Dedifferentiated amniotic fluid mesenchymal stem cell (primary cell): ENCODE results near the gene CRIP1.

Experiments
- DNase-seq: peaks from one replicate; pipeline ENCODE4 v3.0.0-alpha.2; 2016; ENCODE audit errors: extremely low spot score

Gene CRIP1

DNA sequence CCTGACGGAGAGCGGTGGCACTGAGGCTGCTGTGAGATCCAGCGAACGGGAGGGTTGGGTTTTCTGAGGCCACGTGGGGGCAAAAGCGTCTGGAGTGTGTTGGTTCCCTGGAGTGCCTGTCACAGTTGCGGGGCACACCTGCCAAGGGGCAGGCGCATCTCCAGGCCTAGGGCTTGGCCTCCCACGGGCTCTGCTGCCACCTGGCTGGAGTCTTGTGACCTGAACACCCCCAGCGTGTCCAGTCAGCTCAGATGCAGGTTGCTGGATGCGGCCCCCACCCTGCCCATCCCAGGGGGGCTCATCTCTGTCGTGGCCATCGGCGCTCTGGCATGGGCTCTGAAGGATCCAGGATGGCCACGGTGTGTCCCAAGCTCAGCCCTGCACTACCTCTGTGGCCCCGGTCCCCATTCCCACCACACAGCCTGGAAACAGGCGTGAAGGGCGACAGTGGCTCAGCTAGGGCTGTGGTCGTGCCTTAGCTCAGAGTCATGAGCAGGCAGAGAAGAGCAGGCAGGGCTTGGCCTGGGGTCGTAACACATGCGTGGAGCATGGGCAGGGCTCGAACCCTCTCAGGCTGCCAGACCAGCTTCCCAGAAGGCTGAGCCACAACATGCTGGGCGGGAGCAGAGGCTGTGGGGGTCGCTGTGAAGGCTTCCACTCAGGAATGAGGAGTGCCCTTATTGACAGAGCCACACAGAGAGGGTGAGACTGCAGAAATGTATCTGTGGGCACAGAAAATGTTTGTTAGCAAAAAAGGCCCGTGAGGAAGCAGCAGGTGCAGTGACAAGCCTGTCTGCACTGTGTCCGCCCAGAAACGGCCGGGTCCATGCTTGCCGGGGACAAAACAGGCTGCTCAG is 35.6 kb upstream of the CRIP1 start:
- no peak for DNase-seq

DNA sequence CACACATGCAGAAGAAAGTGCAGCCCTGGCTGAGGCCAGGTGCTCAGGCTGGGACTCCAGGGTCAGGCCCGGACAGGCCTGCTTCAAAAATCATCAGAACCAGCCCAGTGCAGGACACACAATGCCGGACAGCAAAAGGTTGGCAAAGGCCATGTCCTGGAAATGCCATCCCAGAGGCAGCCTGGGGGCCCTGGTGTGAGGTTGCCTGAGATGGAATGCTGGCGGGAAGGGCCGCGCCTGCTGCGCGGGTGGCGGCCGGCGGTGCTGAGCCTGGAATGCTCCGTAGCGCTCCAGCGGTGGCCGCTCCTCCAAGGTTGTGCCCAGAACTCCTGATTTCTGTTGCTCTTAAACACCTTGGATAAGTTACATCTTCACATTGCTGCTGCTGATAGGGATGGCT is 33.7 kb upstream of the CRIP1 start:
- DNase-seq, result no peak

- DNase-seq, result no peak
Measured at GRCh38 chr14:105453847-105454246, 32.8 kb upstream of the CRIP1 start.

- no peak for DNase-seq
Measured at GRCh38 chr14:105455086-105455640, 31.5 kb upstream of the CRIP1 start.

GRCh38 chr14:105455766-105456660 is 30.7 kb upstream of the CRIP1 start:
- DNase-seq, result no peak

DNA sequence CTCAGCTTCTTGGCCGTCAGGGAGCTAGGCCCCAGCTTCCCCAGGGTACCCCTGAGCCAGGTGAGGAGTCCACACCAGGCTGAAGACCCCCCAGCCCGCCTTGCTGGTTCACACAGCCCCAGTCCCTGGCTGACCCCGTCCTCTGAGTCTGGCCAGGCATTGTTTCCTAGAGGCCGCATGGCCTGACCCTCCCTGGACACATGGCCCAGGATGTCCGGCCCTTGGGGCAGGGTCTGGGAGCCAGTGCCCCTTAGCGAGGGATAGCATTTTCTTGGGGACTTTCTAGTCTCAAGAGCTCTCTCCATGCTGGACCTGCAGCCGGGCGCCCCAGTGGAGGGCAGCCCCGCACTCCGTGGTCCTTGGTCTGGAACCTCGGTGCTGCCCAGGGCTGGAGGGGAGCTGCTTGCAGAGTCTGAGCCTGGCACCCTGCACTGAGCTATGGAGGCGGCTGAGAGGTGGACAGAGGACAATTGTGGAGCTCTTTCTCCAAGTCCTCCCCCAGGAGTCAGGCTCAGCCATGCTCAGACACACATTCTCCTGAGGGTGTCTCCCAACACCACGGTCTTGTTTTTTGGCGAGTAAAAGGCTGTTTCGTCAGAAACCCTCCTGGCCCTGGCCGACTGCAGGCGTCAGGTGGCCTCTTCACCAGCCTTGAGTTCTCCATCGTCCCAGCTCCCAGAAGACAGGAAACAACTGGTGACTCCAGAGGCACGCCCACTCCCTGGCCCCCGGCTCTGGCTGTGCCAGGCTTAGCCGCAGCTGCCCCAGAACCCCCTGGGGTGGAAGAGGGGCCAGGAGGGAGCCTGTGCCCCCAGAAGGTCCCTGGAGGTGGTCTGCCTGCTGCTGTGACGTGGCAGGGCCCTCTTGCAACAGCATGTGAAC is 29.7 kb upstream of the CRIP1 start:
- DNase-seq, result no peak

- no peak for DNase-seq
Measured at GRCh38 chr14:105458010-105458409, 28.7 kb upstream of the CRIP1 start.

DNA sequence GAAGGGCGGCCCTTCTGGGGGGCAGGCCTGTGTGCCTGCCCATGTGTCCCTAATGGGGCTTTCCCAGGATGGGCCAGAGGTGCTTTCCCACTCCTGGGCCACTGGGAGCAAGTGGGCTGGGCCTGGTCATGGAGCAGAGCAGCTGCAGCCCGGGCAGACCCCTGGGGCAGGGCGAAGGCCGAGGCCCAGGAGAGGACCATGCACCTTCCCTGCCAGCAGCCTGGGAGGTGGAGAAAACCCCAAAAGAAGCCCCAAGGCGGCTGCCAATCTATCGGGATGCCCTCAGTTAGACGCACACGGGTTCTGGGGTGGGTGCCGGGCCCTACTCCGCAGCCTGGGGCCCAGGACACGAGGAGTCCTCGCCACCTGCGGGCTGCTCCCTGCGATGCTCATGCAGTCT is 28.1 kb upstream of the CRIP1 start:
- DNase-seq, result no peak

DNA sequence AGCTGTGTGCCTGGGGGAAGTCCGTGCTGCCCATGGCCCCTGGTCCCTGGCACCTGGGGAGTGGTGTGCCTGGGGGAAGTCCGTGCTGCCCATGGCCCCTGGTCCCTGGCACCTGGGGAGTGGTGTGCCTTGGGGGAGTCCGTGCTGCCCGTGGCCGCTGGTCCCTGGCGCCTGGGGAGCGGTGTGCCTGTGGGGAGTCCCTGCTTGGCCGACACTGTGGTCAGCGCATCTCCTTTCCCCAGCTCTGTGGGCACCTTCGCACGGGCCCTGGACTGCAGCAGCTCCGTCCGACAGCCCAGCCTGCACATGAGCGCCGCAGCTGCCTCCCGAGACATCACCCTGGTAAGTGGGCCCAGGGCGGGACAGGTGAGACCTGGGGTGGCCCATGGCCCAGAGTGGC is 26.6 kb upstream of the CRIP1 start:
- no peak for DNase-seq

GRCh38 chr14:105460616-105461015 is 26.1 kb upstream of the CRIP1 start:
- DNase-seq, result no peak

- DNase-seq, result no peak
Measured at GRCh38 chr14:105461903-105462302, 24.8 kb upstream of the CRIP1 start.

DNA sequence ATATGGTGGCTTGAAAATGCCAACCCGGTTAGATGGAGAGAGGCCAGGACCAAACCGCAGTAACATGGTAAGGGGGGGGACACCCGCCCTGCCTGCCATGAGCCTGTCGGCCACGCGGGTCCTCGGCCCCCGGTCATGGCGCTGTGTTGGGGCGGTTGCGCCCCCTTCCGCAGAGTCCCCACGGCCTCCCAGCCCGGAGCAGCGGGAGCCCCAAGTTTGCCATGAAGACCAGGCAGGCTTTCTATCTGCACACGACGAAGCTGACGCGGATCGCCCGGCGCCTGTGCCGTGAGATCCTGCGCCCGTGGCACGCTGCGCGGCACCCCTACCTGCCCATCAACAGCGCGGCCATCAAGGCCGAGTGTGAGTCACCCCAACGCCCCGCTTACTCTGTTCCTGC is 22.2 kb upstream of the CRIP1 start:
- DNase-seq, result no peak

- DNase-seq, result no peak
Measured at GRCh38 chr14:105465209-105466031, 21.3 kb upstream of the CRIP1 start.

GRCh38 chr14:105466531-105467248 is 20.0 kb upstream of the CRIP1 start:
- no peak for DNase-seq

DNA sequence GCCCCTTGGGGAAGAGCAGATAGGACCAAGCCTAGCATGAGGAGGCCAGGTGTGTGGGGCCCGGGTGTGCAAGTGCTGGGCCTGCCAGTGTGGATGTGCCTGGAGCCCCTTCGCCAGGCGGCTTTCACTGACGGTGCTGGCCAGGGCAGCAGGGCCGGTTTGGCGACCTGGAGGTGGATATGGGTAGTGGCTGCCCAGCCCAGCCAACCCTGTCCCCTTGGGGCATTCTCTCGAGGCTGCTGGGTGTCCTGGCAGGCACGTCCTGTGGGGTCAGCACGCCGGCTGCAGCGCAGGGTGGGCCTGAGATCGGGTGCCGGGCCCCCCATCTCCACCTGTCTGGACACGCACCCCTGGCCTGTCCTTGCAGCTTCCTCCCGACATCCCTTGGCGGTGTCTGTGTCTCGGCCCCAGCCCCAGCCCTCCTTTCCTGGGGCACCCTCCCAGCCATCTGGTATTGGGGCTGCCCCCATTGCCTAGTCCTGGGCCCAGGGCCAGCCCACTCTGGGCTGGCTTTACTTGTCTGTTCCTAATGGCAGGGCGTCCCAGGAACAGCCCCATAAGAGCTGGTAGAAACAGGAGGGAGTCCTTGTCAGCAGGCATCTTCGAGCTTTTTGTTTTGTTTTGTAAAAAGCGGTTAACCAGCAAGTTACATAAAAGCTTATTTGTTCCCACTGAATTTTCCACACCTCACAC is 19.3 kb upstream of the CRIP1 start:
- DNase-seq, result no peak

- no peak for DNase-seq
Measured at GRCh38 chr14:105467942-105468471, 18.7 kb upstream of the CRIP1 start.

DNA sequence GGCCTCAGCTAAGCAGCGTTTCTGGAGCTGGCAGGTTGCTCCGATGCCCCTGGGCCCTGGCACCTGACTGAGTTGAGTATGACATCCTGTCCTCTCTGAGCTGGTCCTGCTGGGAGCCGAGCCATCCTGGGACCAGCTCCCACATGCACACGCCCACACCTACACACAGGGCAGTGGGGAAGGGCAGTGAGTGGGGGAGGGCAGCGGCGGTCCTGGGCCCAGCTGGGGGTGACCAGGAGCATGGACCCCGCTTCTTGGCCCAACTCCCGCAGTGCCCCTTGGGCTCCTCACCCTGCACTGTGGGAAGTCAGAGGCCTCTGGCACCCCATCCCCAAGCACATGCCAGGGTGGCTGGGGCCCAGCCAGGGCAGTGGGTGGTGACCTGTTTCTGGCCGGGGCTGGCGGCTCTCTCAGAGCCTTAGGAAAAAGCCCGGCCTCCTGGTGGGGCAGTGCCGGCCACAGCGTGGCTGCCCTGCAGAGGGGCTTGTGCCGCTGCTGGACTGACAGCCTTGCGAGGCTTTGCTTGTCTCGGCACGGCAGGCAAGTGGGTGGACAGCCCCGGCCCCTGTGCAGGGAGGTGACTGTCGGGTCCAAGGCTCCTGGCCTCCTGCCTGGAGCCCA is 18.0 kb upstream of the CRIP1 start:
- no peak for DNase-seq

GRCh38 chr14:105469456-105470349 is 17.0 kb upstream of the CRIP1 start:
- DNase-seq, result no peak
